Measurements from ENCODE around the gene OSGIN1. TPM values are rescaled to one million over a fixed set of nuclear protein-coding genes. Genes with fewer than 3 reads are reported as not detected.

The OSGIN1 gene
- total RNA-seq, 1 donor from 2014 or later, result 1.6 TPM

DNA sequence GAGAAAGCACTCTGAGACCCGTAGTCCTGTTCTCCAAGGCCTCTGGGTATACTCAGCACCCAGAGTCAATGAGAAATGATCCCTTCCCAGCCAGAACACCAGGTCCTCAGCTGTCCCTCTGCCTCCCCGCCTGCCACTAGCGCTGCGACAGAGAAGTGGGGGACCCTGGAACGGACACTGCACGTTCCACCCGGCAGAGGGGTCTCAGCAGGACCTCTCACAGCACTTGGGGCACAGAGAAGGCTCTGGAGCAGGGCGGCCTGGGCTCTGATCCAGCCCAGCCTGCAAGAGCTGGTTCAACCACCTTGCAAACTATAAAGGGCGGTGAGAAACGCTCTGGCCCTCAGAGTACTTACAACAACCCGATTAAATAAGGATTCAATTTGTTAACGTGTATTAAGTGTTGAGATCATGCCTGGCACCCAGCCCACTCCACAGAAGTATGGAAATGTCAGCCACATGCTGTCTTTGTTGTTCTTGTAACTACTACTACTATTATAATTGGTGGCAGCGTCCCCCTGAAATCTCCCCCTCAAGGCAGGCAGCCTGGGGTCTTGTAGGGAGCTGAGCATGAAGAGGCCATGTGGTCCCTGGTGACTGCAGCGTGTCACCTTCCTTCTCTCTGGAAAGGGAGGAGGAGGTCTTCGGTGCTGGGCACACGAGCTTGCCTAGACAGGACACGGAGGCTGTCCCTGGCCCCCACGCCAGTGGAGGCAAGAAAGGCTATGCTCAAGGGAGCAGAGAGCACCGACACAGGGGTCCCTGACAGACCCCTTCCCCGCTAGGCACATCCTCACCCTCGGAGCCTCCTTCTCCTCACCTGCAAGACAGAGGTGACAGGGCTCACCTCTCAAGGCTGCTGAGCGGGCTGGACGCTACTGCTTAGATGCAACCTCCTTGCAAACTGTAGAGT lies 2.4 kb downstream of the OSGIN1 start:
- ATAC-seq (ENCODE audit: low read depth), result no peak
- H3K4me3 Mint-ChIP-seq, result no peak overlapping the region
- POLR2A ChIA-PET, result no interaction called here

DNA sequence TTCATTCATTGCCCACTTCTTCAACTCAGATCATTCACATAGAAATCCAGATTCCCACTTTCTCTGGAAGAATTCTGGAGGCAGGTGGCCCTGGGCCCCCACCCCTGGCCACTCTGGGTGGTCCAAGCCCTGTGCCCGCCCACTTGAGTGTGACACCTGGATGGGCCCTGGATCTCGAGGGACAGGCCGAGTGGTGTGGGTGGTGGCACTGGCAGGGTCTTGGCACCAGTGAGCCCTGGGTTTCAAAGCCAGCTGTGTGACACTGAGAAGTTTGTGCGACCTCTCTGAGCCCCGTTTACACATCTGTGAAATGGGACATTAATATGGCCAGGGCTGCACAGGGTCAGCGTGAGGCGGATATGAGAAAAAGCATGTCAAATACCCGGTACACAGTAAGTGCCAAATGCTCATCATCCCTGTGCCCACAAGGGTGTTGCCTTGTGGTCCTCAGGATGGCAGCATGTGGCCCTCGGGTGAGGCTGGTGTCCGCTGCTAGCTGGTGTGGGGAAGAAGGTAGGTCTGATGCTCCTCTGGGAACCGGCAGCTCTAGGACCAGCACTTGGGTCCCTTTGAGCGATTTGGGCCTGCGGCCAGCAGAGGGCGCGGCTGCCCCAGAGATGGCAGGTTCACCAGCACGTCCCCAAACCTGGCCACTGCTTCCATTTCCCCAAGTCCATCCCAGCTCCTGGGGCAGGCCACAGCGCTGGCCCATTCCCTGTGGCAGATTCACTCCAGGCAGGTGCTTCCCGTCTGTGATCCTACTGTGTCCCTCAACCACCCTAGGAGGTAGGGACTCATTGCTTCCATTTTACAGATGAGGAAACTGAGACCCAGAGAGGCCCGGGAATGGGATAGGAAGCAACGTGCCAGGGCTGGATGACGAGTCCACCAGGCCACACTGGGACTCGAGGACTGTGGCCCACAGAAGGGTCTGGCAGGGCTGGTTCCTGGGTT lies 3.6 kb downstream of the OSGIN1 start:
- ChIA-PET POLR2A (no interaction called here), CTCF (interaction anchor here (0.6 to 2.0 kb wide), 5 partner anchors 32 to 550 kb away, joined by 3 to 9 read pairs (median 4); partner anchors contain the start of gene TAF1C)
- H3K4me1 Mint-ChIP-seq, result peaks cover 8% of the 10 kb centered on the region
- intact Hi-C loops (cut with micrococcal nuclease), result loop anchor here (1.0 to 5.0 kb wide), 6 partner anchors 109 to 528 kb away; partner anchors contain the start of gene TAF1C
- peak; percentile 51 for ATAC-seq (ENCODE audit: low read depth)
- H3K27me3 Mint-ChIP-seq, result peaks cover 20% of the 10 kb centered on the region
- H3K9me3 Mint-ChIP-seq, result no peaks in the 10 kb centered on the region
- H3K4me3 Mint-ChIP-seq, result no peak overlapping the region
- DNase-seq, result peak; percentile 66
- H3K36me3 Mint-ChIP-seq (ENCODE audit: low read depth), result no peaks in the 10 kb centered on the region
- TF ChIP-seq, protein P1, sequence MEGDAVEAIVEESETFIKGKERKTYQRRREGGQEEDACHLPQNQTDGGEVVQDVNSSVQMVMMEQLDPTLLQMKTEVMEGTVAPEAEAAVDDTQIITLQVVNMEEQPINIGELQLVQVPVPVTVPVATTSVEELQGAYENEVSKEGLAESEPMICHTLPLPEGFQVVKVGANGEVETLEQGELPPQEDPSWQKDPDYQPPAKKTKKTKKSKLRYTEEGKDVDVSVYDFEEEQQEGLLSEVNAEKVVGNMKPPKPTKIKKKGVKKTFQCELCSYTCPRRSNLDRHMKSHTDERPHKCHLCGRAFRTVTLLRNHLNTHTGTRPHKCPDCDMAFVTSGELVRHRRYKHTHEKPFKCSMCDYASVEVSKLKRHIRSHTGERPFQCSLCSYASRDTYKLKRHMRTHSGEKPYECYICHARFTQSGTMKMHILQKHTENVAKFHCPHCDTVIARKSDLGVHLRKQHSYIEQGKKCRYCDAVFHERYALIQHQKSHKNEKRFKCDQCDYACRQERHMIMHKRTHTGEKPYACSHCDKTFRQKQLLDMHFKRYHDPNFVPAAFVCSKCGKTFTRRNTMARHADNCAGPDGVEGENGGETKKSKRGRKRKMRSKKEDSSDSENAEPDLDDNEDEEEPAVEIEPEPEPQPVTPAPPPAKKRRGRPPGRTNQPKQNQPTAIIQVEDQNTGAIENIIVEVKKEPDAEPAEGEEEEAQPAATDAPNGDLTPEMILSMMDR (IDR thresholded peaks at IDR 0.05), result peak; percentile 36
- no peak overlapping the region for H3K27ac Mint-ChIP-seq

More for the DNA sequence above, 2.4 kb downstream of the OSGIN1 start:
- peaks cover 20% of the 10 kb centered on the region for H3K27me3 Mint-ChIP-seq
- no peaks in the 10 kb centered on the region for H3K36me3 Mint-ChIP-seq (ENCODE audit: low read depth)
- intact Hi-C loops (cut with micrococcal nuclease), result loop anchor here (1.0 to 5.0 kb wide), 6 partner anchors 110 to 529 kb away; partner anchors contain the start of gene TAF1C
- DNase-seq, result no peak
- H3K4me1 Mint-ChIP-seq, result peaks cover 8% of the 10 kb centered on the region
- H3K27ac Mint-ChIP-seq, result no peak overlapping the region
- H3K9me3 Mint-ChIP-seq, result no peaks in the 10 kb centered on the region
- CTCF ChIA-PET, result interaction anchor here (0.6 kb wide), 1 partner anchor 104 kb away, joined by 3 read pairs; no protein-coding TSS in a partner anchor
- TF ChIP-seq, protein P1 (IDR thresholded peaks at IDR 0.05), result no peak

GRCh38 chr16:83957296-83957855 lies 4.3 kb downstream of the OSGIN1 start:
- intact Hi-C loops (cut with micrococcal nuclease), result loop anchor here (2.0 to 5.0 kb wide), 2 partner anchors 350 to 527 kb away; no protein-coding TSS in a partner anchor
- H3K4me3 Mint-ChIP-seq, result no peak overlapping the region
- TF ChIP-seq, protein P1 (IDR thresholded peaks at IDR 0.05), result no peak
- H3K9me3 Mint-ChIP-seq, result no peaks in the 10 kb centered on the region
- no peaks in the 10 kb centered on the region for H3K36me3 Mint-ChIP-seq (ENCODE audit: low read depth)
- peaks cover 20% of the 10 kb centered on the region for H3K27me3 Mint-ChIP-seq
- H3K4me1 Mint-ChIP-seq, result peaks cover 8% of the 10 kb centered on the region
- ChIA-PET POLR2A (interaction anchor here (0.7 kb wide), 1 partner anchor 512 kb away, joined by 7 read pairs; no protein-coding TSS in a partner anchor), CTCF (interaction anchor here (0.9 to 2.0 kb wide), 3 partner anchors 131 to 549 kb away, joined by 3 to 9 read pairs (median 4); partner anchors contain the start of gene TAF1C)
- ATAC-seq (ENCODE audit: low read depth) (no peak), DNase-seq (no peak)
- no peak overlapping the region for H3K27ac Mint-ChIP-seq

GRCh38 chr16:83958137-83958845 lies 5.3 kb downstream of the OSGIN1 start:
- ChIA-PET CTCF (interaction anchor here (0.6 to 2.0 kb wide), 4 partner anchors 216 to 548 kb away, joined by 3 to 9 read pairs (median 6); partner anchors contain the start of gene TAF1C), POLR2A (interaction anchor here (0.7 kb wide), 1 partner anchor 512 kb away, joined by 7 read pairs; no protein-coding TSS in a partner anchor)
- DNase-seq, result no peak
- peaks cover 20% of the 10 kb centered on the region for H3K27me3 Mint-ChIP-seq
- no peak for ATAC-seq (ENCODE audit: low read depth)
- TF ChIP-seq, protein P1 (IDR thresholded peaks at IDR 0.05), result no peak
- peaks cover 6% of the 10 kb centered on the region for H3K4me1 Mint-ChIP-seq
- H3K9me3 Mint-ChIP-seq, result no peaks in the 10 kb centered on the region
- intact Hi-C loops (cut with micrococcal nuclease), result loop anchor here (5.0 kb wide), 1 partner anchor 349 kb away; no protein-coding TSS in a partner anchor
- H3K27ac Mint-ChIP-seq, result no peak overlapping the region
- H3K4me3 Mint-ChIP-seq, result no peak overlapping the region
- no peaks in the 10 kb centered on the region for H3K36me3 Mint-ChIP-seq (ENCODE audit: low read depth)
